PFSK-1 (cell line): ENCODE measurements around the gene CRNN.

Source experiments
- POLR2AphosphoS5 ChIP-seq: IDR thresholded peaks from 2 replicates; pipeline ENCODE4 v1.6.1; 2012; ENCODE audit warnings: low read depth, mild to moderate bottlenecking, control low read depth, low read length, moderate library complexity
- REST ChIP-seq, 2 experiments: IDR thresholded peaks; 2 replicates each; pipeline versions ENCODE4 v1.6.1 to v1.8.0; 2011 to 2012; ENCODE audit warnings: low read depth in 2 of 2, low read length in 2 of 2, control low read depth in 1 of 2, inconsistent platforms in 1 of 2, mild to moderate bottlenecking in 1 of 2, moderate library complexity in 1 of 2; ENCODE audit not compliant: insufficient read depth in 1 of 2
- SIN3A ChIP-seq: IDR thresholded peaks from 2 replicates; pipeline ENCODE4 v1.6.1; 2012; ENCODE audit warnings: mild to moderate bottlenecking, low read length, moderate library complexity, borderline replicate concordance; ENCODE audit not compliant: insufficient read depth
- TAF1 ChIP-seq: IDR thresholded peaks from 2 replicates; pipeline ENCODE4 v1.6.1; 2012; ENCODE audit warnings: low read length, control low read depth, borderline replicate concordance; ENCODE audit not compliant: insufficient read depth

DNA sequence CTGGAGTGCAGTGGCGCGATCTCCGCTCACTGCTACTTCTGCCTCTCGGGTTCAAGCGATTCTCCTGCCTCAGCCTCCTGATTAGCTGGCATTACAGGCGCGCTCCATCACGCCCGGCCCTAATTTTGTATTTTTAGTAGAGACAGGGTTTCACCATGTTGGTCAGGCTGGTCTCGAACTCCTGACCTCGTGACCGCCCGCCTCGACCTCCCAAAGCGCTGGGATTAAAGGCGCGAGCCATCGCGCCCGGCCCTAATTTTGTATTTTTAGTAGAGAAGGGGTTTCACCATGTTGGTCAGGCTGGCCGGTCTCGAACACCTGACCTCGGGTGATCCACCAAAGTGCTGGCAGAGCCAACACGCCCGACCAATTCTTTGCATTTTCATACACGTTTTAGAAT lies 48.6 kb upstream of the CRNN start:
- TF ChIP-seq REST (IDR thresholded peaks at IDR 0.05; ENCODE audit: insufficient read depth in 1 of 2, low read depth in 2 of 2, low read length in 2 of 2) (no peak), TAF1 (no peak), POLR2AphosphoS5 (no peak), SIN3A (no peak)
